Suprapubic skin (tissue), 4 donors: Measurements from ENCODE around the gene CBR3. TPM values are rescaled to one million over a fixed set of nuclear protein-coding genes. Genes with fewer than 3 reads are reported as not detected.
"Not testable (repeated sequence)": the region's sequence is repeated elsewhere in the genome, so short reads cannot be mapped to it uniquely, and the experiment has no call there.

Source experiments
- DNase-seq, 2 donors: peaks; one replicate each; pipeline ENCODE4 v3.0.0-alpha.2; 2019; ENCODE audit warnings: low spot score in 2 of 2
- H3K27ac ChIP-seq: fragments of 200-600 bp; sonication (generic); one replicate; pipeline ENCODE4 v1.5.1; 2019
- H3K27me3 ChIP-seq: fragments of 200-600 bp; sonication (generic); one replicate; pipeline ENCODE4 v1.5.1; 2019
- H3K36me3 ChIP-seq: fragments of 200-600 bp; sonication (generic); one replicate; pipeline ENCODE4 v1.5.1; 2019
- H3K4me1 ChIP-seq: fragments of 200-600 bp; sonication (generic); one replicate; pipeline ENCODE4 v1.5.1; 2019
- H3K4me3 ChIP-seq: fragments of 200-600 bp; sonication (generic); one replicate; pipeline ENCODE4 v1.5.1; 2019; ENCODE audit warnings: mild to moderate bottlenecking
- H3K9me3 ChIP-seq: fragments of 200-600 bp; sonication (generic); one replicate; pipeline ENCODE4 v1.5.1; 2019
- EP300 ChIP-seq: sonication (generic); formaldehyde crosslinking; IDR thresholded peaks from one replicate; pipeline ENCODE4 v1.6.1; 2017; ENCODE audit warnings: antibody characterized with exemption
- POLR2A ChIP-seq, 2 donors: fragments of 450-650 bp; IDR thresholded peaks; one replicate each; pipeline ENCODE4 v1.6.1; 2017; ENCODE audit warnings: antibody characterized with exemption in 2 of 2, mild to moderate bottlenecking in 2 of 2, moderate library complexity in 2 of 2
- POLR2AphosphoS5 ChIP-seq, 3 donors: sonication (generic); formaldehyde crosslinking; IDR thresholded peaks; one replicate each; pipeline ENCODE4 v1.6.1; 2017; ENCODE audit warnings: antibody characterized with exemption in 3 of 3
- WGBS: methylation state at CpG from one replicate; pipeline ENCODE4 v1.1.5; 2018; 5-methylcytosine and 5-hydroxymethylcytosine counted together
- total RNA-seq, 4 donors: library from RNA; depleted of rRNA; stranded (reverse); fragments of >200 nt; gene quantifications; one replicate each; pipeline ENCODE4 v1.1.0, GENCODE V29; 2016
- TF ChIP-seq, protein P1 (sequence below), 2 donors: fragments of 200-600 bp in 1 of 2; fragments of 450-650 bp in 1 of 2; sonication (generic) in 1 of 2; IDR thresholded peaks; one replicate each; pipeline ENCODE4 v1.5.1; 2016 to 2019; ENCODE audit warnings: antibody characterized with exemption in 2 of 2, mild to moderate bottlenecking in 1 of 2, moderate library complexity in 1 of 2

The CBR3 gene
- total RNA-seq, 4 donors from 2014 or later = 24.9 to 45.2 (median 32.0) TPM

DNA sequence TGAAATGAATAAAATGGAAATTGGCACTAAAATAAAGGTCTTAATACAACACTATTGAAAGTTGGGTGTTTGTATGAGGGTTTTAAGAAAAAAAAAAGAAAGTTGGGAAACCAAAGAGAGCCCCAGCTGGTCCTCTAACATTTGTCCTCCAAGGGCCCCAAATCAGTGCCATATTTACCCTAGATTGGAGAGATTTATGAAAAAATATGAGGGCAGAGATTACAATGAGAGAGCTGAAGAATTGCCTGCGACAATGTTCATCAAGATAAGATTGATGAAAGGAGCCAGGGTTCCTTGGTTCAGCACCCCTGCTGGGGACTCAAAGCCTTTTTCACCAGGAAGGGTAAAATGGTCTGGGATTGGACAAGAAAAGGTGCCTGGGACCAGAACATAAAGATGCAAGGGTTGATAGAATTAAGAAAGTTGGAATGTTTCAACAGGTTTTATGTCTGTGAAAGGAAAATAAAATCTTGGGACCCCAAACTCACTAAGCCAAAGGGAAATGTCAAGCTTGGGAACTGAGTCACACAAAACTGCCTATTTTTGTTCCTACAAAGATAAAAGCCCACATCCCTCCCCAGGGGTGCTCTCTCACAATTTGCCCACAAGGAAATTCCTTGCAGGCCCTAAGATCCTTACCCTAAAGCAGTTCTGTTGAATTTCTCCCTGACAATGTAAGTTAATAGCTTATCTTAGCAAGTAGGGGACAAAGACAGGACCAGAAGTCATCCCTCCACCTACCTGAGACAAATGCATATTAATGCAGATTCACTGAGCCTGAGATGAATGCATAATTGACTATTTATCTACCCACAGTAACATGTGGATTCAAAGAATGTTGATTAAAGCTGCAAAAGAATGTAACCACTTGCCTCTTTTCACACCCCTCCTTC, 38.2 kb upstream of the CBR3 start:
- TF ChIP-seq EP300 (no peak), POLR2AphosphoS5 (IDR thresholded peaks at IDR 0.05) (no peak), POLR2A (IDR thresholded peaks at IDR 0.05) (no peak)
- TF ChIP-seq, protein P1, sequence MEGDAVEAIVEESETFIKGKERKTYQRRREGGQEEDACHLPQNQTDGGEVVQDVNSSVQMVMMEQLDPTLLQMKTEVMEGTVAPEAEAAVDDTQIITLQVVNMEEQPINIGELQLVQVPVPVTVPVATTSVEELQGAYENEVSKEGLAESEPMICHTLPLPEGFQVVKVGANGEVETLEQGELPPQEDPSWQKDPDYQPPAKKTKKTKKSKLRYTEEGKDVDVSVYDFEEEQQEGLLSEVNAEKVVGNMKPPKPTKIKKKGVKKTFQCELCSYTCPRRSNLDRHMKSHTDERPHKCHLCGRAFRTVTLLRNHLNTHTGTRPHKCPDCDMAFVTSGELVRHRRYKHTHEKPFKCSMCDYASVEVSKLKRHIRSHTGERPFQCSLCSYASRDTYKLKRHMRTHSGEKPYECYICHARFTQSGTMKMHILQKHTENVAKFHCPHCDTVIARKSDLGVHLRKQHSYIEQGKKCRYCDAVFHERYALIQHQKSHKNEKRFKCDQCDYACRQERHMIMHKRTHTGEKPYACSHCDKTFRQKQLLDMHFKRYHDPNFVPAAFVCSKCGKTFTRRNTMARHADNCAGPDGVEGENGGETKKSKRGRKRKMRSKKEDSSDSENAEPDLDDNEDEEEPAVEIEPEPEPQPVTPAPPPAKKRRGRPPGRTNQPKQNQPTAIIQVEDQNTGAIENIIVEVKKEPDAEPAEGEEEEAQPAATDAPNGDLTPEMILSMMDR (IDR thresholded peaks at IDR 0.05) = no peak
- DNase-seq = no peak
- Histone ChIP-seq H3K36me3 (no peaks in the 10 kb centered on the region), H3K9me3 (no peaks in the 10 kb centered on the region), H3K27me3 (no peaks in the 10 kb centered on the region), H3K4me3 (no peak overlapping the region), H3K27ac (peak overlapping the region; percentile 50), H3K4me1 (peaks cover 31% of the 10 kb centered on the region)
- 42% methylated on average over 1 of the region's 1 CpG for WGBS

DNA sequence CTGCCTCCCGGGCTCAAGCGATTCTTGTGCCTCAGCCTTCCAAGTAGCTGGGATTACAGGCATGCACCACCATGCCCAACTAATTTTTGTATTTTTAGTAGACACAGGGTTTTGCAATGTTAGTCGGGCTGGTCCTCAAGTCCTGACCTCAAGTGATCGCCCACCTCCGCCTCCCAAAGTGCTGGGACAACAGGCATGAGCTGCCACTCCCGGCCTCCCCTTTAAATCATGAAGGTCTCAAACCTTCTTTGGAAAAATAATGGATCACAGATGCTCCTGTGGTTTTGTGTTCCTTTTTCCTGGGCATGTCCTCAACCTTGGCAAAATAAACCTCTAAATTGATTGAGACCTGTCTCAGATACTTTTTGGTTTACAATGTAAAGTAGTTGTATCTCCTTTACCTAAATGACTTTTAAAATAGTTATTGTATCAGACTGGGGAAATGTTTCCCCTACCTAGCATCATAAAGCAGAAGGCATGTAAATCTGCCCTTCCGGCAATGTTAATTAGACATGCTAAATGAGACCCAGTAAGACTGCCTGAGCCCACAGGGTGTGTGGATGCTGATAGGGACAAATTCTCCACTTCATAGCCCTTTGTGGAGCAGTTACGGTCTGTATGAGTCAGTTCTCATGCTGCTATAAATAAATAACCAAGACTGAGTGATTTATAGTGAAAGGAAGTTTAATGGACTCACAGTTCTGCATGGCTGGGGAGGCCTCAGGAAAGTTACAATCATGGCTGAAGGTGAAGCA, 37.3 kb upstream of the CBR3 start:
- Histone ChIP-seq H3K4me1 (peaks cover 32% of the 10 kb centered on the region), H3K27ac (peak overlapping the region; percentile 50), H3K4me3 (no peak overlapping the region), H3K9me3 (no peaks in the 10 kb centered on the region), H3K27me3 (no peaks in the 10 kb centered on the region), H3K36me3 (no peaks in the 10 kb centered on the region)
- 50% methylated on average over 8 of the region's 8 CpGs for WGBS
- no peak for TF ChIP-seq POLR2A (IDR thresholded peaks at IDR 0.05)
- TF ChIP-seq POLR2AphosphoS5 (IDR thresholded peaks at IDR 0.05) = no peak
- TF ChIP-seq EP300 = no peak
- TF ChIP-seq, protein P1 (IDR thresholded peaks at IDR 0.05) = no peak
- no peak for DNase-seq

DNA sequence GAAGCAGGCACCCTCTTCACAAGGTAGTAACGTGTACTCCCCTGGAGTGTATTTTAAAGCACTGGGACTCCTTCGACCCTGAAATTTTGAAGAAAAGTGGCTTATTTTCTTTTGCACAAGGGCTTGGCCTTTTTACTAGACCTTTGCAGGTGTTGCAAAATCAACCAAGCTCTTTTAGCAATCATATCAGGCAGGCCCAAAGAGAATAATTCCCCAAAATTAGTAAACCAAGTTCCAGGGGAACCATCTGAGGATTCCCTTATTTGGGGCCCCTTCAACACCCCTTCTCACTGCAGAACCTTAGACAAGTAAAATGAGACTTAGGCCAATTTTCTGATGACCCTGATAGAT, 36.7 kb upstream of the CBR3 start:
- DNase-seq = no peak
- TF ChIP-seq POLR2A (IDR thresholded peaks at IDR 0.05) = no peak
- TF ChIP-seq, protein P1 (IDR thresholded peaks at IDR 0.05) = no peak
- TF ChIP-seq EP300 = no peak
- TF ChIP-seq POLR2AphosphoS5 (IDR thresholded peaks at IDR 0.05) = no peak
- H3K9me3 ChIP-seq = no peaks in the 10 kb centered on the region
- 47% methylated on average over 2 of the region's 2 CpGs for WGBS
- H3K4me3 ChIP-seq = no peak overlapping the region
- H3K27me3 ChIP-seq = no peaks in the 10 kb centered on the region
- peaks cover 32% of the 10 kb centered on the region for H3K4me1 ChIP-seq
- peak overlapping the region; percentile 50 for H3K27ac ChIP-seq
- no peaks in the 10 kb centered on the region for H3K36me3 ChIP-seq

DNA sequence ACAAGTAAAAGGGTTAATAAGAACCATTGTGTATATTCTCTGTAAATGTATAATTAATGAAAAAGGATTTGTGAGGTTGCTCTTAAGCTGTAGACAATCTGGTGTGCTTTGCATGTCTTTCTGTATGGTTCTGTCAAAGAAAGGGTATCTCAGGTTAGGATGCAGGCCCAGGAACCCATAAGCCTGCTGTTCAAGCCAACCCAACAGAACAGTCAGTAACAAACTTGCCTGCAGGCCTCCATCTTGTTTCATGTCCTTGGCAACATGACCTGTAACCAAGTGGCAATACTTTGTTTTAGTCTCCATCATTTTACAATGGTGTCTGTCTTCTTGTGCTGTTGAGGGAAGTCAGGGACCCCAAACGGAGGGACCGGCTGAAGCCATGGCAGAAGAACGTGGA, 35.9 kb upstream of the CBR3 start:
- H3K9me3 ChIP-seq = no peaks in the 10 kb centered on the region
- H3K27me3 ChIP-seq = no peaks in the 10 kb centered on the region
- no peak overlapping the region for H3K4me3 ChIP-seq
- H3K27ac ChIP-seq = no peak overlapping the region
- H3K4me1 ChIP-seq = peaks cover 37% of the 10 kb centered on the region
- DNase-seq = no peak
- WGBS = 98% methylated on average over 3 of the region's 3 CpGs
- H3K36me3 ChIP-seq = no peaks in the 10 kb centered on the region
- TF ChIP-seq POLR2AphosphoS5 (IDR thresholded peaks at IDR 0.05) (no peak), EP300 (no peak), POLR2A (IDR thresholded peaks at IDR 0.05) (no peak)
- TF ChIP-seq, protein P1 (IDR thresholded peaks at IDR 0.05) = no peak

DNA sequence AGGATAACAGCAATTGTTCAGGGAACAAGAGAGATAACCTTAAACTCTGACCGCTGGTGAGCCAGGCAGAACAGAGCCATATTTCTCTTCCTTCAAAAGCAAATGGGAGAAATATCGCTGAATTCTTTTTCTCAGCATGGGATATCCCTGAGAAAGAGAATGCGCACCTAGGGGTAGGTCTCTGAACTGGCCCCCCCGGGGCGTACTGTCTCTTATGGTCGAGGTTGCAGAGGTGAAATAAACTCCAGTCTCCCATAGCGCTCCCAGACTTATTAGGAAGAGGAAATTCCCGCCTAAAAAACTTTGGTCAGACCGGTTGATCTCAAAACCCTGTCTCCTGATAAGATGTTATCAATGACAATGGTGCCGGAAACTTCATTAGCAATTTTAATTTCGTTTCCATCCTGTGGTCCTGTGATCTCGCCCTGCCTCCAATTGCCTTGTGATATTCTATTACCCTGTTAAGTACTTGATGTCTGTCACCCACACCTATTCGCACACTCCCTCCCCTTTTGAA, 35.1 kb upstream of the CBR3 start:
- H3K27me3 ChIP-seq, H3K27ac ChIP-seq, H3K4me3 ChIP-seq, H3K36me3 ChIP-seq, H3K9me3 ChIP-seq: not testable (repeated sequence)
- peaks cover 44% of the 10 kb centered on the region for H3K4me1 ChIP-seq
- WGBS = 52% methylated on average over 13 of the region's 13 CpGs
- peak in 1 of 2 donors; percentile 29 for DNase-seq
